ENCODE results near the gene CACFD1.
"Not testable (repeated sequence)": the region's sequence is repeated elsewhere in the genome, so short reads cannot be mapped to it uniquely, and the experiment has no call there.

CACFD1 gene

DNA sequence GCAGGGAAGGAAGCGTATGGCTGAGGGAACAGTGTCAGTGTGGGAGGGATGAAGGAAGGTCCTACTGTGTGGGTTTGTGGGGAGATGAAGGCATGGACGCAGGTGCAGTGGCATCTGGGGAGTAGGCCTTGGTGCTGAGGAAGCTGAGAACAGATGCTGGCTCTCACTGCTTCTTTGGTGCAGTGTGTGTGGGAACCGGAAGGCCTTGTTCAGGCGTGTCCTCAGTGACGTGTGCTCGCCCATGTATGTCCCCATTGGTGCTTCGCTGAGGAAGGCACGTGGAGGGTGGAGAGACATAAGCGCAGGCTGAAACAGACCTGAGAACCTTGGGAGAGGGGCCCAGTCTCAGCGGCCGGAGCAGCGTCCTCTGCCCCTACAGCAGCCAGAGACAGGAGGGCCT, 18.9 kb upstream of the CACFD1 start:
- ATAC-seq = no peak
- no peak for DNase-seq

DNA sequence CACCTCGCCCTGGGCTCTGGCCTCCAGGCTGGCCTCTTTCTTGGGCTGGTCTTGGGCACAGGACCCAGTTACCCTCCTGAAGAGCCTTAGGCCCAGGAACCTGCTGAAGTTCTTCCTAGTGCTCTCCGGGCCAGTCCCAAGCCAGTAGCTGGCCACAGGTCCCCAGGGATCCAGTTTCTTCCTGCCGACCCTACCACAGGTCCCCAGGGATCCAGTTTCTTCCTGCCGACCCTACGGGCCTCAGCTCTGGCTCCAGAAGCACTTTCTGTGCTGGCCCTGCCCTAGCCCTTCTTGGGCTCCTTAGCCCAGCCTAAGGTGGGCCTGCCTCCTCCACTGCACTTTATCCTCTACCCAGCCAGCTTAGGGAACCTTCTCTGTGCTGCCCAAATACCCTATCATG, 18.2 kb upstream of the CACFD1 start:
- DNase-seq = no peak
- no peak for ATAC-seq

DNA sequence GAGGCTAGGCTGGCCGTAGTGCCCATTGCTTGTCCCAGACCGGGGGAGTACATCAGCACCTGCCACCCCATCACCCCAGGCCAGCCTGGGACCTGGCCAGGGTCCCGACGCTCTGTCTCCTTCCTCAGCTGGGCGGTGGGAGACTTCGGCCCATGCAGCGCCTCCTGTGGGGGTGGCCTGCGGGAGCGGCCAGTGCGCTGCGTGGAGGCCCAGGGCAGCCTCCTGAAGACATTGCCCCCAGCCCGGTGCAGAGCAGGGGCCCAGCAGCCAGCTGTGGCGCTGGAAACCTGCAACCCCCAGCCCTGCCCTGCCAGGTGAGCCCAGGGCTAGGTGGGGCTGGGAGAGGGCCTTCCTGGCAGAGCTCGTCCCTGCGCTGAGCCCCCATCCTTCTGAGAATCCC, 16.5 kb upstream of the CACFD1 start:
- DNase-seq (no peak), ATAC-seq (no peak)

GRCh38 chr9:133443982-133444381, 15.8 kb upstream of the CACFD1 start:
- ATAC-seq = no peak
- DNase-seq = no peak

DNA sequence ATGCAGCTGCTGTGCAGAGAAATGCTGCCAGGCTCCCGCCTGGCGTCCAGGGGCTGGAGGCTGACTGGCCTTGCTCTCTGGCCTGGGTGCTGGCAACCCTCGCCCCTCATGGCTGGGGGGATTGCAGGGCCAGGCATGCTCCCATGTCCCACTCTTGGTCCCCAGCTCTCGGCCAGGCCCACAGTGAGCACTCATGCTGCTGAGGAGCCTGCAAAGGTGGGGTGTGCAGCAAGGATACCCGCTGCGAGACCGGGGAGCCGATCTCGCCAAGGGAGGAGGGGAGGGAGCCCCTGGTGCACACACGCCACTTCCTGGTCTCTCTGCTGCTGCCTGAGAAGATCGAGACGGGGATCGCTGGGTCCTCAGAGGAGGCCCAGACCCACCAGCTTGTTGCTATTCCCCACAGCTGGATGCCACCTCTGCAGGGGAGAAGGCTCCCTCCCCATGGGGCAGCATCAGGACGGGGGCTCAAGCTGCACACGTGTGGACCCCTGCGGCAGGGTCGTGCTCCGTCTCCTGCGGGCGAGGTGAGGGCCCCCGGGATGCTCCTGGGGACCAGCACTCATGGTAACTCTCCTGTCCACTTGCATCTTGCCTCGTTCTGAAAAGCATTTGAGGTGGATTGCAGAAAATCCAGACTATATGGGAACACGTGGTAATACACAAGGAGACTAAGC, 14.3 kb upstream of the CACFD1 start:
- no peak for ATAC-seq
- no peak for DNase-seq

- no peak for ATAC-seq
- no peak for DNase-seq
Observed at GRCh38 chr9:133448487-133448972, 11.2 kb upstream of the CACFD1 start.

DNA sequence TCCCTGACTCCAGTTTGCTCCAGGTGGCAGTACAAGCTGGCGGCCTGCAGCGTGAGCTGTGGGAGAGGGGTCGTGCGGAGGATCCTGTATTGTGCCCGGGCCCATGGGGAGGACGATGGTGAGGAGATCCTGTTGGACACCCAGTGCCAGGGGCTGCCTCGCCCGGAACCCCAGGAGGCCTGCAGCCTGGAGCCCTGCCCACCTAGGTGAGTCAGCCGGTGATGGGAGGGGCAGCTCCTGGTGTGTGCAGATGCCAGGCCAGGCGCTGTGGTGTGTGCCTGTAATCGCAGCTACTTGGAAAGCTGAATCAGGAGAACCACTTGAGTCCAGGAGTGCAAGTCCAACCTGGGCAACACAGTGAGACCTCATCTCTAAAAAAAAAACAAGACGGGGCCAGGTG, 10.0 kb upstream of the CACFD1 start:
- no peak for ATAC-seq

DNA sequence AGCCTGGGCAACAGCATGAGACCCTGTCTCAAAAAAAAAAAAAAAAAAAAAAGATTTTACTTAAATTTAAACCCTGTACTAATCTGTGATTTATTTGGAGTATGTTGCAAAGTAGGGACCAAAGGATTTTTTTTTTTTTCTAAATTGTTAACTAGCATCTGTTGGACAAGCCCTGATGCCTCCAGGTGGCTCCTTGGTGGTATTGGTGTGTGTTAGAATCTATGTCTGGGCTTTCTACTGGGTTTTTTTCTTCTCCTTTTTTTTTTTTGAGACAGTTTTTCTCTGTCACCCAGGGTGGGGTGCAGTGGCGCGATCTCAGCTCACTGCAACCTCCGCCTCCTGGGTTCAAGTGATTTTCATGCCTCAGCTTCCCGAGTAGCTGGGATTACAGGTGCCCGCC, 7.9 kb upstream of the CACFD1 start:
- DNase-seq, ATAC-seq: not testable (repeated sequence)

More for the DNA sequence above, 10.0 kb upstream of the CACFD1 start:
- DNase-seq = no peak

GRCh38 chr9:133452562-133452961, 7.2 kb upstream of the CACFD1 start:
- ATAC-seq (no peak), DNase-seq (no peak)

- no peak for DNase-seq
- ATAC-seq = no peak
Observed at GRCh38 chr9:133453651-133454050, 6.1 kb upstream of the CACFD1 start.

GRCh38 chr9:133454325-133454724, 5.5 kb upstream of the CACFD1 start:
- no peak for DNase-seq
- ATAC-seq = no peak

DNA sequence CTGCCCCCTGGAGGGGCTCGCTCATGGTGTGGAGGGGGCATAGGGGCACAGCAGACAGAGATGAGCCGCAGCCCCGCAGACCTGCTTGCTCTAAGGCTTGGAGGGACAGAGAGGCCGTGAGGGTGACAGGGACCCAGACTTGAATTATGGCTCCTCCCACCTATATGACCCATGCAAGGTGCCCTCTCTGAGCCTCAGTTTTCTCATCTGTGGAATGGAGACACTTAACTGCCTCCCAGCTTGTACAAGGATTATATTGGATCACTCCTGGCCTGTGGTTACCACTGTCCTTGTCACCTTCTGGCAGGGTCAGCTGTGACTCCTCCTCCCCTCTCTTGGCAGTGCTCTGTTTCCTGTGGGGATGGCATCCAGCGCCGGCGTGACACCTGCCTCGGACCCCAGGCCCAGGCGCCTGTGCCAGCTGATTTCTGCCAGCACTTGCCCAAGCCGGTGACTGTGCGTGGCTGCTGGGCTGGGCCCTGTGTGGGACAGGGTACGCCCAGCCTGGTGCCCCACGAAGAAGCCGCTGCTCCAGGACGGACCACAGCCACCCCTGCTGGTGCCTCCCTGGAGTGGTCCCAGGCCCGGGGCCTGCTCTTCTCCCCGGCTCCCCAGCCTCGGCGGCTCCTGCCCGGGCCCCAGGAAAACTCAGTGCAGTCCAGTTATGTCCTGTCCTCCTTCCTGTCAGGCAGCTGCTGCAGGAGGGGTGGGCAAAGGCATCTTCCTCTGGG, 4.7 kb upstream of the CACFD1 start:
- ATAC-seq = no peak
- DNase-seq = no peak

GRCh38 chr9:133455936-133456335, 3.8 kb upstream of the CACFD1 start:
- DNase-seq (no peak), ATAC-seq (no peak)

DNA sequence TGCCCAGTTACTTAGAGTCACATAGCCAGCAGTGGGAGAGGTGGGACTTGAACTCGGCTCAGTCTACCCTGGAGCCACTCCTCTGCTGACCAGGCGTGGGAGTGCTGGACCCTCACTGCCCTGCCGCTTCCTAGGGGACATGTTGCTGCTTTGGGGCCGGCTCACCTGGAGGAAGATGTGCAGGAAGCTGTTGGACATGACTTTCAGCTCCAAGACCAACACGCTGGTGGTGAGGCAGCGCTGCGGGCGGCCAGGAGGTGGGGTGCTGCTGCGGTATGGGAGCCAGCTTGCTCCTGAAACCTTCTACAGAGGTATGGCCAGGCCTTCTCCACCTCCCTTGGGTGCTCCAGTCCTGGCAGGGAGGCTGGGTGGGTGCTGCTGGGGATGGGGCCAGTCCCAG, 3.4 kb upstream of the CACFD1 start:
- ATAC-seq = no peak
- no peak for DNase-seq

DNA sequence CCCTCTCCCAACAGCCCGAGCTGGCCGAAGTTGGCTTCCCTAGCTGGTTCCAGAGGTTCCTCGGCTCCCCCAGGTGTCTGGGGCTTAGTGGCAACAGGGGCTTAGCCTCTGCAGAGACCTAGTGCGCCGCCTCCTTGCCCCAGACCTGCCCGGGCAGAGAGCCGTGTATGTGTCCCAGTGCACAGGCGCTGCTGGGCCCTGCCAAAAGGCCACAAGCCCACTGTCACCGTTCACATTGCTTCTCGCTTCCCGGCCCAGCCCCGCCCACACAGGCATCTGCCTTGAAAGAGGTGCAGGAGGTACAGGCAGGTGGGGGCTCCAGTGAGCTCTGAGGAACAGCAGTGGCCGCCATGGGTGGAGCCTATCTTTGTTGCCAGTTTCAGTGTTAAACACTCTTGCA, 2.5 kb upstream of the CACFD1 start:
- DNase-seq = no peak
- ATAC-seq = no peak

DNA sequence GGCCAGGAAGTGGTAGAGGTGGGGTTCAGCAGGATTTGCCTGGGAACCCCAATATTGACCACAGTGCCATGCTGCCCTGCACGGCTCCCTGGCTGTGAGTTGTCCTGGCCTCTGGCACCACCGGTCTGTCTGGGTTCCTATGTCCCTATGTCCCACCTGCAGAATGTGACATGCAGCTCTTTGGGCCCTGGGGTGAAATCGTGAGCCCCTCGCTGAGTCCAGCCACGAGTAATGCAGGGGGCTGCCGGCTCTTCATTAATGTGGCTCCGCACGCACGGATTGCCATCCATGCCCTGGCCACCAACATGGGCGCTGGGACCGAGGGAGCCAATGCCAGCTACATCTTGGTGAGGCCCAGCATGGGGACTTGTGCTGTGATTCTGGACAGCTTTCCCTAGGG, 2.0 kb upstream of the CACFD1 start:
- ATAC-seq = no peak

DNA sequence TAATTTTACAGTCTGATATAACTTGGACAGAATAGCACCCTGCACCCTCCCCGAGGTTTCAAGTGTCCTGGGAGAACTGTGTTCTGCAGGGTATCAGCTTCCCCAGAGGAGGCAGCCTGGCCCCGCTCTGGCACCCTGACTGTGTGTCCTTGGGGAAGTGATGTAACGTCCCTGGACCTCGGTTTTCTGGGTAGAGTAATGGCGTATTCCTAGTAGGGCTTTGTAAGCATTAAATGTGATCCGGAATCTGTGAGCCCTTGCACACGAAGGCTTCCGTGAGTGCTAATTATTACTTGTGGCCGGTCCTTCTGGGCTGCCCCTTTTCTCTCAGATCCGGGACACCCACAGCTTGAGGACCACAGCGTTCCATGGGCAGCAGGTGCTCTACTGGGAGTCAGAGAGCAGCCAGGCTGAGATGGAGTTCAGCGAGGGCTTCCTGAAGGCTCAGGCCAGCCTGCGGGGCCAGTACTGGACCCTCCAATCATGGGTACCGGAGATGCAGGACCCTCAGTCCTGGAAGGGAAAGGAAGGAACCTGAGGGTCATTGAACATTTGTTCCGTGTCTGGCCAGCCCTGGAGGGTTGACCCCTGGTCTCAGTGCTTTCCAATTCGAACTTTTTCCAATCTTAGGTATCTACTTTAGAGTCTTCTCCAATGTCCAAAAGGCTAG, 1.0 kb upstream of the CACFD1 start:
- DNase-seq (no peak), ATAC-seq (no peak)

More for the DNA sequence above, 2.0 kb upstream of the CACFD1 start:
- no peak for DNase-seq

DNA sequence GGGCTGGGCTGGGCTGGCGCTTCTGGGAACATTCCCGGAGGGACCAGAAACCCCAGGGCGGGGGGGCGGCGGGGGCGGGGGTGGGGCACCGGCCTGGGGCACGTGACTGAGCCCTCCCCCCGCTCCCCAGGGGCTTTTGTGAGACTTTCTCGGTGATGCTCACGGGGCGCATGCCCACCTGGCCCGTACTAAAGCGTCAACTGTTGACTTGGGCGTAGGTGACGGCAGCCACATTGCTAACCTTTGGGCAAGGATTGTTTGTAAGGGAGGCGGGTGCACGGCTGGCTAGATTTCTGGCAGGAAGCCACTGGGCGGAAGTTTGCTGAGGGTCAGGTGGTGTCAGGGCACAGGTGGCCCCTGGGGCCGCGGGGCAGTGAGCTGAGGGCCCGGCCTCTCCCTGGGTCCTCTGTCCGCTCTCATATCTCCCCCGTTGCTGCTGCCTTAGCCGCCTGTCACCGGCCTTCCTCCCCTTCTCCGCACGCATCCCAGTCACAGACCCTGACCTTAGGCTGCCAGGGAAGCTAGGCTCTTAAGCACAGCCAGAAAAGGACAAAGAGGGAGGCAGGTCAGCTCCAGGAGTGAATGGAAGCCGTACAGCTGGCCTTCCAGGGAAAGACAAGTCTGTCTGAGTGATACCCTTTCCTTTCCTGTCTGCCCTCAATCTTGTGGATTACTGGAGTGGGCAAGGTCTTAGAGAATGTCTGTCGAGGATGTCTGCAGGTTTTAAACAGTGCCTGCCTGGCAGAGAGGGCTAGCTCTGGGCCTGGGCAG, 812 bp downstream of the CACFD1 start:
- DNase-seq (no peak), ATAC-seq (no peak)

- no peak for ATAC-seq
- DNase-seq = no peak
Observed at GRCh38 chr9:133461975-133462374, 2.2 kb downstream of the CACFD1 start.

- DNase-seq (no peak), ATAC-seq (no peak)
Observed at GRCh38 chr9:133463234-133463863, 3.6 kb downstream of the CACFD1 start.

DNA sequence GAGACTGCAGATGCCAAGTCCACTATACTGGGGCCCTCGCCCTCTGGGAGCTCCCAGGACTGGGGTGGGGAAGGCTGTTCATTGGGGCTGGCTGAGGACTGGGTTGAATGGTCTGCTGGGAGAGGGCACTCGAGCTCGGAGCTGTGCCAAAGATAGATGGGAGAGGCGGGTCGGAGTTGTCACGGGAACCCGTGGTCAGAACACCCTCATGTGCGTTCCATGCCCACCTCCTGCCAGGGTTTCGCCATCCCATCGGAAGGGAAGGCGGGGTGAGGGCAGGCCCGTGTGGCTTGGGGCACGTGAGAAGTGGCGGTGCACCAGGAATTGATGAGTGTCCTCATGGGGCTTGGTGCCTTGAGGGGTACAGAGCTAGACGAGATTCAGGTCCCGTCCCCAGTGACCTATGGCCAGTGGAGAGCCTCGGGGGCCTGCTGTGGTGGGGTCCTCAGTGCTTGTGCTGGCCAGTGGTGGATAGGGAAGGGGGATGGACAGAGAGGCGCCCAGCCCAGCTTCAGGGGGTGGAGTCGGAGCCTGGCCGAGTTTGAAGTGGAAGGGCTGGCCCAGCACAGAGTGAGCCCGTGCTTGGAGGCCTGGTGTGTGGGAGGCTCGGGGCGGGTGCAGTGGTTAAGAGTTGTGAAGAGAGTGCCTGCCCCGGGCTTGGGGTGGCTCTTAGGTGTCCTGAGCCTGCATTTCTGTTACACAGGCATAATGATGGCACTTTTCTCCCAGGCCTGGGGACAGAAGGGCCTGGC, 4.3 kb downstream of the CACFD1 start:
- no peak for ATAC-seq
- no peak for DNase-seq
